ENCODE data around the gene CDK5.

Gene CDK5

DNA sequence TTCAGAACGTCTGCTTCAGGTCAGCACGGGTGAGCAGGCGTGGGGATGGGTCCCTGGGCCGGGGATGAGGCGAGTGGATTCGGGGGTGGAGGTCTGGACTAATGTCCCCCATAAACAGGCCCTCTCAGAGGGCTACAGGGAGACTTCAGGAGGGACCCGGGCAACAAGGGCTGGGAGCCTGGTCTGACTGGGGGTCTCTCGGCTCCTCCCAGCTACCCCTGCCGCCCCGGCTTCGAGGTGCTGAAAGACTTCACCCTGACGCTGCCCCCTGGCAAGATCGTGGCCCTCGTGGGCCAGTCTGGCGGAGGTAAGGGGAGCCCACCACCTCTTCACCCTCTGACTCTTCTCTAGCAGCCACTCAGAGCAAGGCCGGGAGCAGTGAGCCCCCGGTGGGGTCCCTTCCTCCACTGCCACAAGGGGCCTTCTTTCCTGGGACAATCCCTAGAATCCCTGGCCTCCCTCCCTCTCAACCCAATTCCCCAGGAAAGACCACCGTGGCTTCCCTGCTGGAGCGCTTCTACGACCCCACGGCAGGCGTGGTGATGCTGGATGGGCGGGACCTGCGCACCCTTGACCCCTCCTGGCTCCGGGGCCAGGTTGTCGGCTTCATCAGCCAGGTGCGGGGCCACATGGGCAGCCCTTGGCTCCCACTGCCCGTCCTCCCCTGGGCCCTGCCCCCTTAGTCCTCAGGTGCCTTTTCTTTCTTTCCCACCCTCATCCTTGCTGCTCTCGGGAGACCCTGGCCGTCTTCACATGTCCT lies 16.9 kb downstream of the CDK5 start:
- no peaks in the 10 kb centered on the region for H3K9me3 ChIP-seq (ENCODE audit: low read depth, low read length)
- no peak for TF ChIP-seq FOXP2 (optimal IDR thresholded peaks at IDR 0.05; ENCODE audit: control extremely low read depth, extremely low read length, insufficient read depth)
- TF ChIP-seq POLR2AphosphoS5 (IDR thresholded peaks at IDR 0.05; ENCODE audit: borderline replicate concordance, low read depth, low read length), result no peak
- TF ChIP-seq EZH2 (IDR thresholded peaks at IDR 0.05), result no peak
- H3K4me3 ChIP-seq, result no peak overlapping the region
- no peak for DNase-seq (ENCODE audit: low read depth, low spot score)
- no peak overlapping the region for H3K9ac ChIP-seq (ENCODE audit: insufficient read length)
- no peak overlapping the region for H3K27ac ChIP-seq
- no peaks in the 10 kb centered on the region; the same call in 1 of the 2 replicates for H3K36me3 ChIP-seq (ENCODE audit: insufficient read depth, low read length)

DNA sequence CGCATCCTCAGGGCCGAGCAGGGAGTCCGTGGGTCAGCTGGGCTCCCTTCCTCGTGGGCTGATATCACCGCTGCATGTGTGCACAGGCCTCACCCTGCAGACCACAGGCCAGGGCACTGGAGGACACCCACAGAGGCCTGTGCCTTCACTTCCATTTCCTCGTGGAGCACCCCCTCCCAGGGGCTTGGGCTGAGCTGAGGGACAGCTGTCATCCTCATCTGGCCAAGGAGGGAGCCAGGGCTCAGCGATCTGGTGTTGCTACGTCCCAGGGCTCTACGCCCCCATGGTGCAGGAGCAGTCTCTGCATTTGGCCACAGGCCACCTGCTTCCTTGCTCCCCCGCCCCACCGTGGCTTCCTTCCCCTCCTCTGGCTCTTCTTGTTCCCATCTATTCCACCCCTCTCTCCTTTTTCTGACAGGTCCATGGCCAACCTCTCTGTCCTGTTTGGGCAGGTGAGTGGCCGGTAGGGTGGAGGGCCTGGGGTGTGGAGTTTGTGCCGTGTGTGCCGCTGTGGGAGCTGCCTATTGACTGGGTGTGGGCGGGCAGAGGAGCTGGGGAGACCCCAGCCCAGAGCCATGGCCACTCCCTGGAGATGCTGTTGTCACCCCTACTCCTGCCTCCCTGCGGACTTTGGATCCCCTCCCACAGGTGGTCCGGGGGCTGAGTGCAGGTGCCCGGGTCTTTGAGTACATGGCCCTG lies 17.7 kb downstream of the CDK5 start:
- no peak for TF ChIP-seq EZH2 (IDR thresholded peaks at IDR 0.05)
- no peak for TF ChIP-seq FOXP2 (optimal IDR thresholded peaks at IDR 0.05; ENCODE audit: control extremely low read depth, extremely low read length, insufficient read depth)
- no peak for TF ChIP-seq POLR2AphosphoS5 (IDR thresholded peaks at IDR 0.05; ENCODE audit: borderline replicate concordance, low read depth, low read length)
- DNase-seq (ENCODE audit: low read depth, low spot score), result no peak
- Histone ChIP-seq H3K9ac (ENCODE audit: insufficient read length) (no peak overlapping the region), H3K36me3 (ENCODE audit: insufficient read depth, low read length) (peaks cover 3% of the 10 kb centered on the region; the same call in 1 of the 2 replicates), H3K9me3 (ENCODE audit: low read depth, low read length) (no peaks in the 10 kb centered on the region), H3K27ac (no peak overlapping the region), H3K4me3 (no peak overlapping the region)

DNA sequence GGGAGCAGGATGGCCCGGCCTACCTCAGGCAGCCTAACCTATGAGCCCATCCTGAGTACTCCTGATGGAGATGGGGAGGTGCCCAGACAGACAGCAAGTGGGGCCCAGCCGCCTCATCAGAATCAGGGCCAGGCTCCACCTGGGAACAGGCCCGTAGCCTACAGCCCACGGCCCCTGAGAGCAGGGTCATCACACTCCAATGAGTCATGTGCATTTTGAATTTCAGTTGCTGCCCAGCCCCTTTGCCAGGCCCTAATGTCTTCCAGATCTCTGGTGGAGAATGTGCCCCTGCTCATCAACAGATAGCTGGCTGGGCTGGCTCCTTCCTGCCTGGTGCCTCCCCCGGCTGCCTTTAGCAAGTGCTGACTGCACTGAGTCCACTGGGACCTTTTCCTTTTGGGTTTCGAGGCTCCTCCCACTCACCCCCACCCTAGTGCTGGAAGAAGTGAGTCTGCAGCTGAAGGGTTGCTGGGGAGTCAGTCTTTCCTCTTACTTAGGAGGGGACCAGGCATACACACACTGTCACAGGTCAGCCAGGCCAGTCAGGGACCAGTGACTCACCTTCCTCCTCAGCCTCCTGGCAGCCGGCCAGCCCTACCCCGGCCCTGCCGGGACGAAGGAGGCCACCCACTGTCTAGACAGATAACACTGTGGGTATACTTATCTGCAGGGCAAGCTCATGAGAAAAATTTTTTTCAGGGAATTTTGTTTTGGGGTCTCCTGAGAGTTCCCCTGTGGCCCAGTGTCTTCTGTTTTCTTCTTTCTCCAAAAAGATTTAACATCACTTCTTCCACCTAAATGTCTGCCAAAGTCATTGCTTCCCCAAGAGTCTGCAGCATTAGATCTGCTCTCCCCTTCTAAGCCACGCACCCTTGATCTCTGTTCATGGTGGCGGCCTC lies 18.5 kb downstream of the CDK5 start:
- Histone ChIP-seq H3K9ac (ENCODE audit: insufficient read length) (peak overlapping the region; percentile 3), H3K27ac (0 out of 2 replicates have a peak overlapping the region, but pooled peaks have one; percentile 31), H3K9me3 (ENCODE audit: low read depth, low read length) (no peaks in the 10 kb centered on the region), H3K36me3 (ENCODE audit: insufficient read depth, low read length) (peaks cover 11% of the 10 kb centered on the region; the same call in 1 of the 2 replicates), H3K4me3 (no peak overlapping the region)
- DNase-seq (ENCODE audit: low read depth, low spot score), result no peak
- TF ChIP-seq EZH2 (IDR thresholded peaks at IDR 0.05) (no peak), FOXP2 (optimal IDR thresholded peaks at IDR 0.05; ENCODE audit: control extremely low read depth, extremely low read length, insufficient read depth) (no peak), POLR2AphosphoS5 (IDR thresholded peaks at IDR 0.05; ENCODE audit: borderline replicate concordance, low read depth, low read length) (no peak; the same call in 1 of the 2 replicates)

DNA sequence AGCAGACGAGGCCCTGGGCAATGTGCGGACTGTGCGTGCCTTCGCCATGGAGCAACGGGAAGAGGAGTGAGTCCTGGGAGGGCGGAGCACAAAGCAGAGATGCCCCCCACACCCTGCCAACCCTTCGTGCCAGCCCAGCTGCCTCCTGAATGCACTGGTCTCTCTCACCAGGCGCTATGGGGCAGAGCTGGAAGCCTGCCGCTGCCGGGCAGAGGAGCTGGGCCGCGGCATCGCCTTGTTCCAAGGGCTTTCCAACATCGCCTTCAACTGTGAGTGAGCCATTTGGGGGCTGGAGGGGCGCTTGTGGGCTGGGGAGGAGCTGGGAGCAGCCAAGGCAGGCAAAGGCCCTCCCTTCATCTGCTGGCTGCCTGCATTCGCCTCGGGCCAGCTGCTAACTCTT lies 21.8 kb downstream of the CDK5 start:
- Histone ChIP-seq H3K36me3 (ENCODE audit: insufficient read depth, low read length) (peaks cover 11% of the 10 kb centered on the region; the same call in 1 of the 2 replicates), H3K4me3 (no peak overlapping the region), H3K9ac (ENCODE audit: insufficient read length) (no peak overlapping the region), H3K27ac (no peak overlapping the region), H3K9me3 (ENCODE audit: low read depth, low read length) (no peaks in the 10 kb centered on the region)
- TF ChIP-seq FOXP2 (optimal IDR thresholded peaks at IDR 0.05; ENCODE audit: control extremely low read depth, extremely low read length, insufficient read depth) (no peak), POLR2AphosphoS5 (IDR thresholded peaks at IDR 0.05; ENCODE audit: borderline replicate concordance, low read depth, low read length) (no peak), EZH2 (IDR thresholded peaks at IDR 0.05) (no peak)
- no peak for DNase-seq (ENCODE audit: low read depth, low spot score)

DNA sequence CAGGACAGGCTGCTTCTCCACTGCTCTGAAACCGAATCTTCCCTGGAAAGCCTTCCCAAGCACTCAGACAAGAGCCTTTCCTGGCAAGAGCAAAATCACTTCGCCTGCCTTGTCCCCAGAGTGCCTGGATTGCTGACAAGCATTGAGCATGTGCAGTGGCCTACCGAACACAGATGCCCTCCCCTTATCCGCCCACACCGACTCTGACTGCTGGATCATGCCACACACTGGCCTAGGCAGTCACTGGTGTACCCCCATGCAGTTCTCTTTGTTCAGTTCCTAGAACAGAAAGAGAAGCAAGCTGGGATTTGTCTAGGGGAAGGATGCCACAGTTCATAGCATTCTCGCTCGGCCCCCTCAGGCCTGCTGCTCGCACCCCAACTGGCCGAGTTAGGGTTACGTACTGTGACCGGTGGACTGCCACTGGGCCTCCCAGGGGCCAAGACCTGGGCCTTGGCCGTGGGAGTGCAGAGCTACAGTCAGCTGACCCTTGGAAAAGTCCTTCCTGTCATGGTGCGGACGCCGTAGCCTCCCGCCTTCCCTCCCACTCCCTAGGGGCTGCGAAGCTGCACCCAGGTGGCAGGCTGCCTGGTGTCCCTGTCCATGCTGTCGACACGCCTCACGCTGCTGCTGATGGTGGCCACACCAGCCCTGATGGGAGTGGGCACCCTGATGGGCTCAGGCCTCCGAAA lies 22.5 kb downstream of the CDK5 start:
- Histone ChIP-seq H3K27ac (no peak overlapping the region), H3K4me3 (no peak overlapping the region), H3K36me3 (ENCODE audit: insufficient read depth, low read length) (peaks cover 11% of the 10 kb centered on the region; the same call in 1 of the 2 replicates), H3K9ac (ENCODE audit: insufficient read length) (no peak overlapping the region), H3K9me3 (ENCODE audit: low read depth, low read length) (no peaks in the 10 kb centered on the region)
- TF ChIP-seq FOXP2 (optimal IDR thresholded peaks at IDR 0.05; ENCODE audit: control extremely low read depth, extremely low read length, insufficient read depth), result no peak
- no peak for DNase-seq (ENCODE audit: low read depth, low spot score)

DNA sequence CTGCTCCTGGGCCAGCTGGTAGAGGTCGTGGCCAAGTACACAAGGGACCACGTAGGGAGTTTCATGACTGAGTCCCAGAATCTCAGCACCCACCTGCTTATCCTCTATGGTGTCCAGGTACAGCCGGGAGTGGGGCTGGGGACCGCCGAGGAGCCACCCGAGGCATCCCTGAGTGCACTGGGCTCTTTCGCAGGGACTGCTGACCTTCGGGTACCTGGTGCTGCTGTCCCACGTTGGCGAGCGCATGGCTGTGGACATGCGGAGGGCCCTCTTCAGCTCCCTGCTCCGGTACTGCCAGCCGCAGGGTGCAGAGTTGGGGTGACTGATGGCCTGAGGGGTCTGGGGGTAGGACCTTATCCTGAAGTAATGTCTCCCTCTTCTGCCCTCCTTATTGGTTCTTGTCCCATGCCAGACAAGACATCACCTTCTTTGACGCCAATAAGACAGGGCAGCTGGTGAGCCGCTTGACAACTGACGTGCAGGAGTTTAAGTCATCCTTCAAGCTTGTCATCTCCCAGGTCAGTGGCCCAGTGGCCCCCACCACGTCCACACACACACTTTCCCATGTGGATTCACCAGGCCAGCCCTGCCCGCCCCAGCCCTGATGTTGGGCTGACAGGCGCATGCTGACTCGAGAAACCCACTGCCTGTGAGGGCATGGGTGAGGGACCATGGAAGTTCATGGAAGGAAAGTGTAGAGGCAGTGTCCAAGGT lies 23.2 kb downstream of the CDK5 start:
- Histone ChIP-seq H3K4me3 (no peak overlapping the region), H3K9ac (ENCODE audit: insufficient read length) (no peak overlapping the region), H3K27ac (no peak overlapping the region), H3K9me3 (ENCODE audit: low read depth, low read length) (no peaks in the 10 kb centered on the region), H3K36me3 (ENCODE audit: insufficient read depth, low read length) (peaks cover 11% of the 10 kb centered on the region; the same call in 1 of the 2 replicates)
- TF ChIP-seq POLR2AphosphoS5 (IDR thresholded peaks at IDR 0.05; ENCODE audit: borderline replicate concordance, low read depth, low read length) (no peak), FOXP2 (optimal IDR thresholded peaks at IDR 0.05; ENCODE audit: control extremely low read depth, extremely low read length, insufficient read depth) (no peak), EZH2 (IDR thresholded peaks at IDR 0.05) (no peak)
- no peak for DNase-seq (ENCODE audit: low read depth, low spot score)

DNA sequence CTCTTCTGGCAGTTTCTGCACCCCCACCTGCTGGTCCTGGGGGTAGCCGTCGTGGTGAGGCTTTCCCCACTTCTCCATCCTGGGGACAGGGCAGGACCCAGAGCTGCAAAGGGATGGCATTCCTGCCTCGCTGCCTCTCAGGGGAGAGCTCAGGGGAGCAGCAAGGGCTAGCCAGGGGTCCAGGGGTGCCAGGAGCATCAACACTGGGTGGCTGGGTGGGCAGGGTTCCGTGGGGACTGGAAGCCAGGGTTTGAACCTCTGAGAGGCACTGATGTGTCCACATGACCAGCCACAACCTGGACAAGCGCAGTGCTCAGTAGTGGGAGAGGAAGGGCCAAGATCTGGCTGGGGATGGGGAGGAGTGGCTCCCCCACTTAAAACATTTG lies 23.8 kb downstream of the CDK5 start:
- DNase-seq (ENCODE audit: low read depth, low spot score), result no peak
- no peak overlapping the region for H3K4me3 ChIP-seq
- H3K27ac ChIP-seq, result no peak overlapping the region
- H3K9ac ChIP-seq (ENCODE audit: insufficient read length), result no peak overlapping the region
- no peak for TF ChIP-seq EZH2 (IDR thresholded peaks at IDR 0.05)
- TF ChIP-seq FOXP2 (optimal IDR thresholded peaks at IDR 0.05; ENCODE audit: control extremely low read depth, extremely low read length, insufficient read depth), result no peak
- no peak for TF ChIP-seq POLR2AphosphoS5 (IDR thresholded peaks at IDR 0.05; ENCODE audit: borderline replicate concordance, low read depth, low read length)
- peaks cover 11% of the 10 kb centered on the region; the same call in 1 of the 2 replicates for H3K36me3 ChIP-seq (ENCODE audit: insufficient read depth, low read length)
- no peaks in the 10 kb centered on the region for H3K9me3 ChIP-seq (ENCODE audit: low read depth, low read length)

Measured in SK-N-MC (cell line).